Panc1 (cell line): ENCODE measurements around the gene SRCIN1. TPM values are rescaled to one million over a fixed set of nuclear protein-coding genes. Genes with fewer than 3 reads are reported as not detected.

Experiments
- ATAC-seq: fragments of 200-7000 bp; cut with Tn5 transposase; 2 replicates; pipeline ENCODE4 v1.9.1; 2020; ENCODE audit warnings: mild to moderate bottlenecking, moderate library complexity
- BruUV-seq: library from RNA; stranded (reverse); fragments of 400-500 nt; replicated peaks from 2 replicates; lab custom pipeline; 2021; lab: Mats Ljungman, UMichigan
- CTCF ChIA-PET: fragments of 300-600 bp; sonication (Branson Sonifier 250); formaldehyde crosslinking; loops from one replicate; lab custom pipeline; 2022; ENCODE audit warnings: antibody characterized with exemption; lab: Charles Lee
- POLR2A ChIA-PET: fragments of 300-600 bp; sonication (Branson Sonifier 250); formaldehyde crosslinking; loops from one replicate; lab custom pipeline; 2022; ENCODE audit warnings: antibody characterized with exemption; lab: Charles Lee
- DNase-seq: peaks from one replicate; pipeline ENCODE4 v3.0.0-alpha.2; 2010; ENCODE audit warnings: low read depth, low spot score
- H3K27ac ChIP-seq: 2 replicates; pipeline ENCODE4 v1.5.1; 2011; ENCODE audit warnings: mild to moderate bottlenecking, low read length, inconsistent platforms
- H3K27me3 ChIP-seq: fragments of 200-500 bp; sonication (Bioruptor generic); 2 replicates; pipeline ENCODE4 v1.6.0; 2014; ENCODE audit warnings: low read length, inconsistent platforms; ENCODE audit not compliant: control insufficient read depth, insufficient read depth
- H3K36me3 ChIP-seq: fragments of 200-500 bp; sonication (Bioruptor generic); 2 replicates; pipeline ENCODE4 v1.5.1; 2014; ENCODE audit warnings: inconsistent platforms, mild to moderate bottlenecking, low read length, moderate library complexity; ENCODE audit not compliant: control insufficient read depth, insufficient read depth
- H3K4me1 ChIP-seq: 2 replicates; pipeline ENCODE4 v1.5.1; 2011; ENCODE audit warnings: inconsistent platforms, mild to moderate bottlenecking, low read length, moderate library complexity; ENCODE audit not compliant: control insufficient read depth, insufficient read depth
- H3K4me3 ChIP-seq, 2 experiments: 2 replicates each; pipeline ENCODE4 v1.5.1; 2011 to 2012; ENCODE audit warnings: low read depth in 2 of 2, low read length in 2 of 2, mild to moderate bottlenecking in 2 of 2, inconsistent platforms in 1 of 2, moderate library complexity in 1 of 2
- H3K9me3 ChIP-seq: fragments of 200-500 bp; sonication (Bioruptor generic); 2 replicates; pipeline ENCODE4 v1.5.1; 2014; ENCODE audit warnings: low read depth, mild to moderate bottlenecking, inconsistent platforms, low read length, moderate library complexity; ENCODE audit not compliant: control insufficient read depth, insufficient read depth
- CTCF ChIP-seq: fragments of 450-650 bp; IDR thresholded peaks from 2 replicates; pipeline ENCODE4 v1.5.1; 2017; ENCODE audit warnings: mild to moderate bottlenecking
- POLR2AphosphoS5 ChIP-seq: IDR thresholded peaks from 2 replicates; pipeline ENCODE4 v1.6.1; 2012; ENCODE audit warnings: mild to moderate bottlenecking, low read depth, low read length, moderate library complexity
- REST ChIP-seq, 2 experiments: IDR thresholded peaks; 2 replicates each; pipeline ENCODE4 v1.6.1; 2011 to 2012; ENCODE audit warnings: low read depth in 2 of 2, control low read depth in 1 of 2, low read length in 1 of 2, mild to moderate bottlenecking in 1 of 2, moderate library complexity in 1 of 2; ENCODE audit not compliant: insufficient read depth in 1 of 2
- SIN3A ChIP-seq: IDR thresholded peaks from 2 replicates; pipeline ENCODE4 v1.6.1; 2012; ENCODE audit warnings: low read depth, mild to moderate bottlenecking, low read length, moderate library complexity, borderline replicate concordance; ENCODE audit not compliant: insufficient read depth
- TCF7L2 ChIP-seq: IDR thresholded peaks from 2 replicates; pipeline ENCODE4 v1.6.1; 2011; ENCODE audit warnings: mild to moderate bottlenecking, low read depth, low read length, inconsistent platforms
- in situ Hi-C: cut with HindIII; loops from 2 replicates; pipeline ENCODE4 v1.10.0; 2016; ENCODE audit warnings: low sequenced_read_pairs, low pct_unique_long_range_greater_than_20kb
- intact Hi-C: fragments of 100-400 bp; cut with micrococcal nuclease; formaldehyde crosslinking; loops from one replicate; pipeline ENCODE4 v1.10.0; 2022; ENCODE audit not compliant: unreplicated experiment
- total RNA-seq: library from RNA; stranded (reverse); gene quantifications from one replicate; pipeline ENCODE4 v1.2.1, GENCODE V29; 2021; ENCODE audit not compliant: unreplicated experiment

SRCIN1 gene
- total RNA-seq, 1 experiment from 2014 or later, result 12.8 TPM

- BruUV-seq, result no TSS peak
- Histone ChIP-seq H3K4me1 (peaks cover 12% of the 10 kb centered on the region), H3K27me3 (no peaks in the 10 kb centered on the region), H3K27ac (peak overlapping the region; percentile 60; the same call in 1 of the 2 replicates), H3K4me3 (peak overlapping the region; percentile 40 to 57), H3K9me3 (no peaks in the 10 kb centered on the region), H3K36me3 (no peaks in the 10 kb centered on the region)
- DNase-seq (peak; percentile 62), ATAC-seq (peak; percentile 74)
- in situ Hi-C loops, result no loop called here
- intact Hi-C loops, result no loop called here
- POLR2A ChIA-PET, result no interaction called here
- CTCF ChIA-PET, result interaction anchor here (0.6 to 1.9 kb wide), 6 partner anchors 49 to 154 kb away, joined by 3 to 22 read pairs (median 4); no protein-coding TSS in a partner anchor
- TF ChIP-seq SIN3A (no peak), POLR2AphosphoS5 (no peak; the same call in 1 of the 2 replicates), REST (IDR thresholded peaks at IDR 0.05; ENCODE audit: insufficient read depth in 1 of 2, low read depth in 2 of 2, low read length in 1 of 2) (no peak), CTCF (peak; percentile 81), TCF7L2 (no peak)
Observed at GRCh38 chr17:38508954-38509771, 96.6 kb downstream of the SRCIN1 start.

- TF ChIP-seq CTCF (no peak), TCF7L2 (no peak), POLR2AphosphoS5 (no peak), REST (IDR thresholded peaks at IDR 0.05; ENCODE audit: insufficient read depth in 1 of 2, low read depth in 2 of 2, low read length in 1 of 2) (no peak), SIN3A (no peak)
- no peak for ATAC-seq
Observed at GRCh38 chr17:38508570-38508950, 97.2 kb downstream of the SRCIN1 start.

More at GRCh38 chr17:38508570-38508950, 97.2 kb downstream of the SRCIN1 start:
- Histone ChIP-seq H3K4me1 (peaks cover 12% of the 10 kb centered on the region), H3K36me3 (no peaks in the 10 kb centered on the region), H3K27ac (no peak overlapping the region), H3K27me3 (no peaks in the 10 kb centered on the region), H3K4me3 (no peak overlapping the region), H3K9me3 (no peaks in the 10 kb centered on the region)
- CTCF ChIA-PET, result interaction anchor here (1.2 to 1.9 kb wide), 2 partner anchors 50 to 155 kb away, joined by 5 to 22 read pairs; no protein-coding TSS in a partner anchor
- no TSS peak for BruUV-seq
- POLR2A ChIA-PET, result no interaction called here
- no peak for DNase-seq
- intact Hi-C loops, result no loop called here
- in situ Hi-C loops, result no loop called here
